Kidney (tissue), 22 donors: ENCODE results near the gene SLC10A2. TPM values are rescaled to one million over a fixed set of nuclear protein-coding genes. Genes with fewer than 3 reads are reported as not detected.
"Not testable (repeated sequence)": the region's sequence is repeated elsewhere in the genome, so short reads cannot be mapped to it uniquely, and the experiment has no call there.

ENCODE experiments used
- DNase-seq, 5 donors: peaks; one replicate each; pipeline ENCODE4 v3.0.0-alpha.2; 2013 to 2020
- FAIRE-seq: peaks from 2 replicates; lab custom pipeline; 2012; peaks lifted over from hg19 to GRCh38; lab: Jason Lieb, UNC
- H3K27ac ChIP-seq, 2 donors: one replicate each; pipeline ENCODE4 v1.7.0; 2013; ENCODE audit warnings: low read depth in 2 of 2, low read length in 2 of 2, inconsistent platforms in 1 of 2
- H3K27me3 ChIP-seq: one replicate; pipeline ENCODE4 v1.7.1; 2013; ENCODE audit warnings: low read length, inconsistent platforms; ENCODE audit not compliant: control insufficient read depth, insufficient read depth
- H3K36me3 ChIP-seq, 3 donors: one replicate each; pipeline versions ENCODE4 v1.7.0 to v1.7.1; 2013; ENCODE audit warnings: low read length in 3 of 3, control low read depth in 1 of 3, inconsistent platforms in 1 of 3; ENCODE audit not compliant: insufficient read depth in 3 of 3, control insufficient read depth in 2 of 3
- H3K4me1 ChIP-seq, 3 donors: one replicate each; pipeline versions ENCODE4 v1.7.0 to v1.7.1; 2013; ENCODE audit warnings: low read length in 3 of 3, inconsistent platforms in 1 of 3, low read depth in 1 of 3; ENCODE audit not compliant: control insufficient read depth in 2 of 3, insufficient read depth in 2 of 3
- H3K4me3 ChIP-seq, 3 donors: one replicate each; pipeline versions ENCODE4 v1.7.0 to v1.8.1; 2013; ENCODE audit warnings: low read length in 3 of 3, control low read depth in 1 of 3, inconsistent platforms in 1 of 3
- H3K9ac ChIP-seq, 3 donors: one replicate each; pipeline versions ENCODE4 v1.7.0 to v1.7.1; 2013; ENCODE audit warnings: low read length in 3 of 3, control low read depth in 1 of 3, inconsistent platforms in 1 of 3
- H3K9me3 ChIP-seq, 3 donors: one replicate each; pipeline versions ENCODE4 v1.7.0 to v1.7.1; 2013; ENCODE audit warnings: low read length in 3 of 3, control low read depth in 1 of 3, inconsistent platforms in 1 of 3; ENCODE audit not compliant: control insufficient read depth in 2 of 3, insufficient read depth in 1 of 3
- CTCF ChIP-seq: IDR thresholded peaks from 3 replicates; pipeline ENCODE4 v1.5.1; 2012; ENCODE audit warnings: mild to moderate bottlenecking, moderate library complexity, borderline replicate concordance; ENCODE audit not compliant: insufficient read depth; ENCODE audit errors: extremely low read depth
- intact Hi-C: fragments of 100-400 bp; cut with DNase I; formaldehyde crosslinking; loops from one replicate; pipeline ENCODE4 v1.11.1; 2022
- long read RNA-seq, 10 donors: library from polyadenylated mRNA in 1 of 10; unstranded in 1 of 10; transcript quantifications; one replicate each; pipeline ENCODE4 v2.0.0 and lab custom pipeline, GENCODE V29; 2021 to 2026
- polyA plus RNA-seq: library from polyadenylated mRNA; stranded (reverse); fragments of 350-450 nt; fragmentation: Illumina TruSeq; extraction: RNeasy Lipid Tissue Mini Kit (QIAGEN cat#74804); gene quantifications from one replicate; pipeline ENCODE4 v1.2.3, GENCODE V29; 2014; ENCODE audit warnings: low read depth, low replicate concordance; ENCODE audit not compliant: insufficient read depth
- total RNA-seq: library from RNA; stranded (reverse); fragmentation: NEBNext Ultra II Directional; extraction: Animal tissue kit (Norgen Biotek cat#: 25700); gene quantifications from one replicate; pipeline ENCODE4 v1.2.1, GENCODE V29; 2021
- donor health status: control.
- donor health status: control.
- donor health status: control.
- donor health status: control.
- donor health status: control.
- donor health status: DM: yes; HTN: yes; CAD: no.
- donor health status: Normal renal cell carcinoma (clear cell type).

Gene SLC10A2, protein sequence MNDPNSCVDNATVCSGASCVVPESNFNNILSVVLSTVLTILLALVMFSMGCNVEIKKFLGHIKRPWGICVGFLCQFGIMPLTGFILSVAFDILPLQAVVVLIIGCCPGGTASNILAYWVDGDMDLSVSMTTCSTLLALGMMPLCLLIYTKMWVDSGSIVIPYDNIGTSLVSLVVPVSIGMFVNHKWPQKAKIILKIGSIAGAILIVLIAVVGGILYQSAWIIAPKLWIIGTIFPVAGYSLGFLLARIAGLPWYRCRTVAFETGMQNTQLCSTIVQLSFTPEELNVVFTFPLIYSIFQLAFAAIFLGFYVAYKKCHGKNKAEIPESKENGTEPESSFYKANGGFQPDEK
- 0.19 TPM for total RNA-seq
- 4.5 TPM for polyA plus RNA-seq
- long read RNA-seq, donor 1, result 0 reads
- long read RNA-seq, donor 2, partial matches to known transcripts, result 0 of 1 reads
- long read RNA-seq, donor 2, other reads (novel, unspliced or antisense), result 0 of 1 reads
- long read RNA-seq, donor 3, partial matches to known transcripts, result 0 of 1 reads
- long read RNA-seq, donor 3, other reads (novel, unspliced or antisense), result 0 of 1 reads
- long read RNA-seq, donor 4, result 0 reads
- long read RNA-seq, donor 5, result 0 reads
- long read RNA-seq, donor 6, result 0 reads
- long read RNA-seq, donor 7, result 0 reads
- long read RNA-seq, donor 8, result 0 reads
- long read RNA-seq, donor 9, partial matches to known transcripts, result 0 of 1 reads
- long read RNA-seq, donor 9, other reads (novel, unspliced or antisense), result 0 of 1 reads
- long read RNA-seq, donor 10, partial matches to known transcripts, result 0 of 1 reads
- long read RNA-seq, donor 10, other reads (novel, unspliced or antisense), result 0 of 1 reads

- Histone ChIP-seq H3K36me3 (no peaks in the 10 kb centered on the region), H3K4me1 (no peaks in the 10 kb centered on the region), H3K9me3 (no peaks in the 10 kb centered on the region), H3K27me3 (no peaks in the 10 kb centered on the region), H3K9ac (no peak within 1 kb of the TSS), H3K4me3 (peak within 1 kb of the TSS in 2 of 3 donors; percentile 14 to 67), H3K27ac (no peak within 1 kb of the TSS)
- no peak for TF ChIP-seq CTCF
- DNase-seq, result peak in 2 of 5 donors; percentile 4 to 7
- intact Hi-C loops, result no loop called here
- peak; percentile 57 for FAIRE-seq
These were observed at the start of gene SLC10A2 for GRCh38 chr13:103066079-103066780. TSS of gene SLC10A2 (minus strand) at chr13:103066417. CDS start at chr13:103066249, 168 bp downstream.

DNA sequence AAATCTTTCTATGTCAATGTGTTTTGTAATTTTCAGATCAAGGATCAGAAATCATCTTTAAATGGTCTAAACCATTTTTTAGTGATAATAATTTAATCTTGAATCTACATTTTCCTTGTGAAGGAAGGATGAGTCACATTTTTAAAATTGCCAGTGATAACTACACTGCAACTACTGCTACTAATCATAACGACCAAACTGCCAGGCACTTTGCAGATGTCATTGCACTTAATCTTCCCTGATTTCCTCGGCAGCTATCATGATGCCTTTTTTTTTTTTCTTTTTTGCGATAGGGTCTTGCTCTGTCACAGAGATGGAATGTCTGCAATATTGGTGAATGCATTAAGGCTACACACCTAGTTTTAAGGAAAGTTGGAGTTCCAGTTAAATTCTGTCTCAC is 41.4 kb upstream of the SLC10A2 start:
- Histone ChIP-seq H3K36me3 (no peaks in the 10 kb centered on the region), H3K9ac (no peak overlapping the region), H3K27ac (no peak overlapping the region), H3K9me3 (no peaks in the 10 kb centered on the region), H3K27me3 (no peaks in the 10 kb centered on the region), H3K4me1 (no peaks in the 10 kb centered on the region), H3K4me3 (no peak overlapping the region)
- TF ChIP-seq CTCF, result no peak
- DNase-seq, result no peak
- intact Hi-C loops, result no loop called here
- FAIRE-seq, result no peak

GRCh38 chr13:103104340-103104739 is 38.1 kb upstream of the SLC10A2 start:
- no peak for TF ChIP-seq CTCF
- FAIRE-seq, result no peak
- intact Hi-C loops, result no loop called here
- Histone ChIP-seq H3K4me3 (no peak overlapping the region), H3K36me3 (no peaks in the 10 kb centered on the region), H3K9ac (no peak overlapping the region), H3K27ac (no peak overlapping the region), H3K9me3 (no peaks in the 10 kb centered on the region), H3K27me3 (no peaks in the 10 kb centered on the region), H3K4me1 (no peaks in the 10 kb centered on the region)
- DNase-seq, result no peak

- H3K4me3 ChIP-seq, H3K36me3 ChIP-seq, intact Hi-C loops, H3K27me3 ChIP-seq, H3K4me1 ChIP-seq, FAIRE-seq, H3K9me3 ChIP-seq, H3K9ac ChIP-seq, H3K27ac ChIP-seq: not testable (repeated sequence)
- DNase-seq, result peak in 1 of 5 donors; percentile 65
These were observed 37.2 kb upstream of the SLC10A2 start for GRCh38 chr13:103103456-103103855.
